ENCODE results near the gene FAM78B.

DNA sequence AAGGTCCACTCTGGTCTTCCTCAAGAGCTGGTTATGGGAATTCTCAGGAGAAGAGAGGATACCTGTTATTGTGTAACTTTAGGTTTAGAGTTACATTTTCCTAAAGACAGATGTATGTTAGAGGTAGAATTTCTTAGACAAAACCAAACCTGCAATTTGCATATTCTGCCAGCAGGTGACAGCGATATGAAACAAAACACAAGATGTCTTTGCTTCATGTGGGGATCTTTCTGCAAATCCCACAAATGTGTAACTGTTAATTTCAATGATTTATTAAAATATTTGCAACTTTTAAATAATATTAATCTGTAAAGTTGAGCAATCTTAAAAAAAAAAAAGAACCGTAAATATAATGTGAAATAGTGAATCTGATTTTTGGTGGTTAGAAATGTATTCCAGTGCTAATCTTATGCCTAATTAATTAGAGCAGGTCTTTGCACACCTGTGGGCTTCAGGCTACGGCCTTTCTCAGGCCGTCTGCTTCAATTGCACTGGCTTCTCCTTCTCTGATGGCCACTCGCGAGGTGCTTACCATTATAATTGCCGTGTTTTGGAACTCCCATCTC is 33.4 kb downstream of the FAM78B start:
- no peak for TF ChIP-seq POLR2A (IDR thresholded peaks at IDR 0.05)
- TF ChIP-seq, protein P1, sequence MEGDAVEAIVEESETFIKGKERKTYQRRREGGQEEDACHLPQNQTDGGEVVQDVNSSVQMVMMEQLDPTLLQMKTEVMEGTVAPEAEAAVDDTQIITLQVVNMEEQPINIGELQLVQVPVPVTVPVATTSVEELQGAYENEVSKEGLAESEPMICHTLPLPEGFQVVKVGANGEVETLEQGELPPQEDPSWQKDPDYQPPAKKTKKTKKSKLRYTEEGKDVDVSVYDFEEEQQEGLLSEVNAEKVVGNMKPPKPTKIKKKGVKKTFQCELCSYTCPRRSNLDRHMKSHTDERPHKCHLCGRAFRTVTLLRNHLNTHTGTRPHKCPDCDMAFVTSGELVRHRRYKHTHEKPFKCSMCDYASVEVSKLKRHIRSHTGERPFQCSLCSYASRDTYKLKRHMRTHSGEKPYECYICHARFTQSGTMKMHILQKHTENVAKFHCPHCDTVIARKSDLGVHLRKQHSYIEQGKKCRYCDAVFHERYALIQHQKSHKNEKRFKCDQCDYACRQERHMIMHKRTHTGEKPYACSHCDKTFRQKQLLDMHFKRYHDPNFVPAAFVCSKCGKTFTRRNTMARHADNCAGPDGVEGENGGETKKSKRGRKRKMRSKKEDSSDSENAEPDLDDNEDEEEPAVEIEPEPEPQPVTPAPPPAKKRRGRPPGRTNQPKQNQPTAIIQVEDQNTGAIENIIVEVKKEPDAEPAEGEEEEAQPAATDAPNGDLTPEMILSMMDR (IDR thresholded peaks at IDR 0.05), result no peak
